ENCODE data around the gene CDY2B.
"Not testable (repeated sequence)": the region's sequence is repeated elsewhere in the genome, so short reads cannot be mapped to it uniquely, and the experiment has no call there.

DNA sequence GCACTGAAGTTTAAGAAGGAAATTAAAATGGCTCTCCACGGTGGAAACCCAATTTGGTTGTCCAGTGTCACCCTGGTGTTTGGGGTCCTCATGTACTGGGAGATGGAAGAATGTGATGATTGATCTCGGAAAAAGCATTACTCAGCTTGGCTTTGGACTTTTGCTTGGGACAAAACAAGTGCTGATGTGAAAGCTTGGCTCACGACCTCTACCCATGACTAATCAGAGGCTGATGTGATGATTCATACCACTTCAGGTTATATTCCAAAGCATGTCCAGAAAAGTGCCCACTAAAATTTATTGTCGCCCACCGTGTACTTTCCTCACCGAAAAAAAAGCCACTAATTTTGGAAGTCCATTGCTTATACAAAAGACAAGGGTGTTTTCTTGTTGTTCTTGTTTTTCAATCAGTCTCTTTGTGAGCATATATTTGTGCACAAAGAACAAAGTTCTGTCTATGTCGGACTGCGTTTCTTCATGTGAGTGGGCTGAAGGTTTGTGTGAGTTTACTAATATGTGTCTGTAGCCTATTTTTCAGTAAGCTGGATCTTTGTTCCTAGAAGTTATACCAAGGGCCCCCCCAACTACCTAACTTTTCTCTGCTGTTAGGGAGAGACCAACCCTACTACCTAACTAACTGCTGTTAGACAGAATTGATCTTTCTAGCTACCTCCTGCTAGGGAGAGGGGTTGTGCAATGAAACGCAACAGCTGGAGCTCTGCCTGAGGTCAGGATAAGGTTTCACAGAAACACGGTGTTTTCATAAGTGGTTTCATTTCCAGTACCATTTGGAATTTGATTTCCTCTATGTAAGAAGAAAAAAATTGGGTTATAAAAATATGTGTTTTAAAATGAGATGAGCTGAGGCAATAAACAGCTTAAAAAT lies 22.8 kb downstream of the CDY2B start:
- TF ChIP-seq EZH2, EZH2phosphoT487 (IDR thresholded peaks at IDR 0.05): not testable (repeated sequence)

All from neural progenitor cell (in vitro differentiated cells).